PC-3 (cell line): ENCODE data around the gene TOR2A.

Experiments used
- CTCF ChIP-seq: fragments of 300-600 bp; sonication (generic); conservative IDR thresholded peaks from 2 replicates; pipeline ENCODE4 v1.5.1; 2017; ENCODE audit warnings: antibody characterized with exemption, low read depth, mild to moderate bottlenecking, low read length
- EZH2 ChIP-seq: fragments of 300-600 bp; sonication (generic); IDR thresholded peaks from one replicate; pipeline ENCODE4 v1.6.1; 2017; ENCODE audit warnings: antibody characterized with exemption, mild to moderate bottlenecking, low read length; ENCODE audit not compliant: unreplicated experiment
- EZH2phosphoT487 ChIP-seq: fragments of 300-600 bp; sonication (generic); IDR thresholded peaks from 2 replicates; pipeline ENCODE4 v1.6.1; 2018; ENCODE audit warnings: mild to moderate bottlenecking, antibody characterized with exemption, low read length, borderline replicate concordance

- TF ChIP-seq CTCF (no peak), EZH2phosphoT487 (no peak), EZH2 (no peak)
These were observed 32.3 kb upstream of the TOR2A start for GRCh38 chr9:127767410-127767809.
